Natural killer cell (primary cell): Measurements from ENCODE around the gene ANKS3. TPM values are rescaled to one million over a fixed set of nuclear protein-coding genes. Genes with fewer than 3 reads are reported as not detected.

Source experiments
- ATAC-seq, 3 donors: fragments of 150-1000 bp in 2 of 3; fragments of 200-7000 bp in 1 of 3; cut with Tn5 transposase; 1 replicate in 1 of 3; 2 replicates in 2 of 3; pipeline ENCODE4 v1.10.0; 2021; ENCODE audit warnings: mild to moderate bottlenecking in 2 of 3, moderate library complexity in 2 of 3
- DNase-seq, 2 donors: peaks; one replicate each; pipeline versions ENCODE4 v3.0.0 to v3.0.0-alpha.2; 2013 to 2021; ENCODE audit warnings: mixed read lengths in 1 of 2
- H3K27ac ChIP-seq: one replicate; pipeline ENCODE4 v1.5.1; 2013; ENCODE audit warnings: mild to moderate bottlenecking, low read length
- H3K27me3 ChIP-seq: one replicate; pipeline ENCODE4 v1.6.1; 2013; ENCODE audit warnings: low read length; ENCODE audit not compliant: control insufficient read depth, insufficient read depth
- H3K36me3 ChIP-seq: one replicate; pipeline ENCODE4 v1.6.1; 2013; ENCODE audit warnings: low read length; ENCODE audit not compliant: control insufficient read depth, insufficient read depth
- H3K4me1 ChIP-seq: one replicate; pipeline ENCODE4 v1.6.1; 2013; ENCODE audit warnings: low read length; ENCODE audit not compliant: control insufficient read depth, insufficient read depth
- H3K4me3 ChIP-seq: one replicate; pipeline ENCODE4 v1.5.1; 2013; ENCODE audit warnings: low read length
- H3K9me3 ChIP-seq: one replicate; pipeline ENCODE4 v1.6.1; 2013; ENCODE audit warnings: low read length; ENCODE audit not compliant: control insufficient read depth, insufficient read depth
- H3K27ac Mint-ChIP-seq, 2 donors: one replicate each; pipeline ENCODE4 v1.8.0; 2022; ENCODE audit warnings: mild to moderate bottlenecking in 2 of 2, mixed read lengths in 2 of 2, moderate library complexity in 1 of 2
- H3K27me3 Mint-ChIP-seq, 2 donors: one replicate each; pipeline ENCODE4 v1.8.0; 2022; ENCODE audit warnings: low read depth in 2 of 2, mixed read lengths in 2 of 2
- H3K36me3 Mint-ChIP-seq: one replicate; pipeline ENCODE4 v1.8.0; 2022; ENCODE audit warnings: mixed read lengths
- H3K4me1 Mint-ChIP-seq, 2 donors: one replicate each; pipeline ENCODE4 v1.8.0; 2022; ENCODE audit warnings: mixed read lengths in 2 of 2
- H3K4me3 Mint-ChIP-seq: one replicate; pipeline ENCODE4 v1.8.0; 2022; ENCODE audit warnings: mild to moderate bottlenecking, moderate library complexity, mixed read lengths
- H3K9me3 Mint-ChIP-seq, 2 donors: one replicate each; pipeline ENCODE4 v1.8.0; 2022; ENCODE audit warnings: mixed read lengths in 2 of 2
- WGBS: methylation state at CpG from one replicate; pipeline ENCODE4 v1.1.7; 2013; ENCODE audit warnings: missing lambda C conversion rate; ENCODE audit not compliant: insufficient coverage; 5-methylcytosine and 5-hydroxymethylcytosine counted together
- intact Hi-C: fragments of 100-400 bp; cut with micrococcal nuclease; formaldehyde crosslinking; loops from one replicate; pipeline ENCODE4 v1.14.2; 2022
- total RNA-seq, 4 donors: library from RNA; stranded (reverse); fragments of 120-200 nt in 1 of 4; gene quantifications; one replicate each; pipeline versions ENCODE4 v1.2.3 to v1.2.4, GENCODE V29; 2013 to 2022
- TF ChIP-seq, protein P1 (sequence below): fragments of 200-600 bp; IDR thresholded peaks from one replicate; pipeline ENCODE4 v1.8.0; 2022; ENCODE audit warnings: antibody characterized with exemption

ANKS3 gene
- total RNA-seq, 3 donors from 2014 or later (not counting 1 experiment from before 2014, with no cell fraction given): 19.7 to 20.8 (median 20.5) TPM

DNA sequence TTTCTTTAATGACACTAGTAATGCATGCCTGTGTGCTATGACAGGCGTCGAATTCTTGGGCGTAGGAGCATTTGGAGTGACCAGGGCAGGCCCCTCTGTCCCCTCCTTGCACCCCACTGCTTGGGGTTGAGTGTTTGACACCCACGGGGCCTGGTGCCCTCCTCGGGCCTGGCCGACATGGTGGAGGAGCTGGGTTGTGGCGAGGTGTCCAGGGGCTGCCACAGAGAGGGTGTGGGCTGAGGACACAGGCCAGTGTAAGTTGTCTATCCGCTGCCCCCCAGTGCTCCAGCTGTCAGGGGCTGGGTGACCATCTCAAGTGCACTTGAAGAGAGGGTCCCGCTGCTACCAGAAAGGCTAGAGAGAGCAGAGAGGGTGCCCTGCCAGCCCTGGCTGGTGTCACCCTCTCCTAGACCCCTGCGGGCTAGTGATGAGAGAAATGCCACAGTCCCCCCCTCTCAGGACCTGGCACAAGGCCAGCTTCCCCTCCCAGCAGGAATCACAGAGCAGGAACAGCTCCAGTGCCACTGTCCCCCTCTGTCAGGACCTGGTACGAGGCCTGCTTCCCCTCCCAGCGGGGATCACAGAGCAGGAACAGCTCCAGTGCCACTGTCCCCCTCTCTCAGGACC is 79.0 kb downstream of the ANKS3 start:
- Mint-ChIP-seq H3K27me3 (no peaks in the 10 kb centered on the region), H3K4me3 (no peak overlapping the region), H3K9me3 (no peaks in the 10 kb centered on the region), H3K27ac (no peak overlapping the region), H3K36me3 (no peaks in the 10 kb centered on the region), H3K4me1 (peaks cover 14 to 18% of the 10 kb centered on the region in 2 donors)
- H3K27ac ChIP-seq: no peak overlapping the region
- peaks cover 15% of the 10 kb centered on the region for H3K4me1 ChIP-seq
- WGBS: 98% methylated on average over 12 of the region's 12 CpGs
- DNase-seq: no peak
- H3K4me3 ChIP-seq: no peak overlapping the region
- no peaks in the 10 kb centered on the region for H3K9me3 ChIP-seq
- no peaks in the 10 kb centered on the region for H3K27me3 ChIP-seq
- ATAC-seq: no peak
- H3K36me3 ChIP-seq: peaks cover 54% of the 10 kb centered on the region
- intact Hi-C loops: no loop called here
- TF ChIP-seq, protein P1, sequence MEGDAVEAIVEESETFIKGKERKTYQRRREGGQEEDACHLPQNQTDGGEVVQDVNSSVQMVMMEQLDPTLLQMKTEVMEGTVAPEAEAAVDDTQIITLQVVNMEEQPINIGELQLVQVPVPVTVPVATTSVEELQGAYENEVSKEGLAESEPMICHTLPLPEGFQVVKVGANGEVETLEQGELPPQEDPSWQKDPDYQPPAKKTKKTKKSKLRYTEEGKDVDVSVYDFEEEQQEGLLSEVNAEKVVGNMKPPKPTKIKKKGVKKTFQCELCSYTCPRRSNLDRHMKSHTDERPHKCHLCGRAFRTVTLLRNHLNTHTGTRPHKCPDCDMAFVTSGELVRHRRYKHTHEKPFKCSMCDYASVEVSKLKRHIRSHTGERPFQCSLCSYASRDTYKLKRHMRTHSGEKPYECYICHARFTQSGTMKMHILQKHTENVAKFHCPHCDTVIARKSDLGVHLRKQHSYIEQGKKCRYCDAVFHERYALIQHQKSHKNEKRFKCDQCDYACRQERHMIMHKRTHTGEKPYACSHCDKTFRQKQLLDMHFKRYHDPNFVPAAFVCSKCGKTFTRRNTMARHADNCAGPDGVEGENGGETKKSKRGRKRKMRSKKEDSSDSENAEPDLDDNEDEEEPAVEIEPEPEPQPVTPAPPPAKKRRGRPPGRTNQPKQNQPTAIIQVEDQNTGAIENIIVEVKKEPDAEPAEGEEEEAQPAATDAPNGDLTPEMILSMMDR: no peak

DNA sequence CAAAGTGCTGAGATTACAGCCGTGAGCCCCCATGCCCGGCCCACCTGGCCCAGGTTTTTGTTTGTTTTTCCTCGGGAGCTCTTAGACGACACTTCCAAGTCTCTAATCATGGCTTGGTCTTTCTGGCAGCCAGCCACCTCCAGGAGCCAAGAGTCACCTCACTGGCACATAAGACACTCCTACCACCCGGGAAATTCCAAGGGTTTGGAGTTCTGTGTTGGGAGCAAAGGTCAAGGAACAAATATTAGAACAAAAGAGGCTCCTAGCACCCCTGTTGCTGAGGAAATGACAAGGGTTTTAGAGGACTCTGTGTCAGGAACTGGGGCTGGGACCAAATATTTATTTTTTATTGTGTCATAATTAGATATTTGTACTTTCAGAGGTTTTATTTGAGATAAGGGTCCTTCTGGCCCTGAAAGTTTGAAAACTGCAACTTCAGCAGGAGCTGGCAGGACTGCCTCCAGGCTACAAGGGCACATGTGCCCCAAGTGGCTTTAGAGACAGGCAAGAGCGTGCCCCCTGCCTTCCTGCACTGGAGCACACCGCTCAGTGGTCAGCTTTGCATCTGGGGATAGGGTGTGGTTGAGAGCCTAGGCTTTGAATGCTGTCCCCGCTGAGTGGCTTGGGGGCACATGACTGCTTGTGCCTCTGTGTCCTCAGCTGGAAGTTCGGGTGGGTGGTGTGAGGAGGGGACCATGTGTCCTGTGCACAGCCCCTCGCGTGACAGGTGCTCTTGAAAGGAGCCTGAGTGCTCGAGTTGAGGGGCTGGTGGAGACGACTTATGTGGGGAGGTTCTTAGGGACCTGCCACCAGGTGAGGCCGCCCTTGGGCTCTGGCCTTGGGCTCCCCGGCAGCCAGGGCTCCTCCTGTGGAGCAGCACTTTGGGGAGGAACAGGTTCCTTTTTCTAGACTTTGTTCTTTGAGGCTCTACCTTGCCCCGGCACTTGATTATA is 79.8 kb downstream of the ANKS3 start:
- ATAC-seq (no peak), DNase-seq (no peak)
- intact Hi-C loops: no loop called here
- Histone ChIP-seq H3K27me3 (no peaks in the 10 kb centered on the region), H3K27ac (no peak overlapping the region), H3K4me1 (peaks cover 12% of the 10 kb centered on the region), H3K9me3 (no peaks in the 10 kb centered on the region), H3K36me3 (peaks cover 54% of the 10 kb centered on the region), H3K4me3 (no peak overlapping the region)
- WGBS: 97% methylated on average over 16 of the region's 16 CpGs
- no peaks in the 10 kb centered on the region for H3K36me3 Mint-ChIP-seq
- no peak overlapping the region for H3K27ac Mint-ChIP-seq
- no peaks in the 10 kb centered on the region for H3K27me3 Mint-ChIP-seq
- H3K4me1 Mint-ChIP-seq: peaks cover 10 to 17% of the 10 kb centered on the region in 2 donors
- TF ChIP-seq, protein P1: no peak
- no peak overlapping the region for H3K4me3 Mint-ChIP-seq
- H3K9me3 Mint-ChIP-seq: no peaks in the 10 kb centered on the region

DNA sequence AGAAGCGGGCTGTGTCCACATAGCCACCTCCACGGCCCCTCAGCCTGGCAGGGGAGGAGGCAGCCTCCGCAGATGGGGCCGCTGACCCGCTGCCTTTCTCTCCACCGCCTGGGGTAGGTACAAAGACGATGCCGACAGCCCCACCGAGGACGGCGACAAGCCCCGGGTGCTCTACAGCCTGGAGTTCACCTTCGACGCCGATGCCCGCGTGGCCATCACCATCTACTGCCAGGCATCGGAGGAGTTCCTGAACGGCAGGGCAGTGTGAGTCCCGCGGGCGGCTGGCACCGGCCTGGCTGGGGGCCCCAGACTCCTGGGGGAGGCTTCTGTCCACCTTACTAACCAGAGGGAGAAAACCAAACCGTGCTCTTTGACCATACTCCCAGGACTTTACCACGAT is 81.5 kb downstream of the ANKS3 start:
- ATAC-seq (no peak), DNase-seq (no peak)
- Mint-ChIP-seq H3K27ac (no peak overlapping the region), H3K4me1 (peaks cover 18 to 26% of the 10 kb centered on the region in 2 donors), H3K4me3 (no peak overlapping the region), H3K27me3 (no peaks in the 10 kb centered on the region), H3K36me3 (no peaks in the 10 kb centered on the region), H3K9me3 (no peaks in the 10 kb centered on the region)
- 98% methylated on average over 25 of the region's 25 CpGs for WGBS
- H3K9me3 ChIP-seq: no peaks in the 10 kb centered on the region
- H3K4me3 ChIP-seq: no peak overlapping the region
- intact Hi-C loops: no loop called here
- no peaks in the 10 kb centered on the region for H3K27me3 ChIP-seq
- peaks cover 47% of the 10 kb centered on the region for H3K36me3 ChIP-seq
- H3K4me1 ChIP-seq: peaks cover 9% of the 10 kb centered on the region
- TF ChIP-seq, protein P1: no peak
- H3K27ac ChIP-seq: no peak overlapping the region
